Dendritic cell treated with granulocyte-macrophage colony-stimulating factor and Interleukin-4, amounts not matched to agents 40 ng/mL and 50 ng/mL, for 4 days (primary cell): Measurements from ENCODE around the gene NXPH3.
"Not testable (repeated sequence)": the region's sequence is repeated elsewhere in the genome, so short reads cannot be mapped to it uniquely, and the experiment has no call there.

Experiments used
- H3K27ac Mint-ChIP-seq: one replicate; pipeline ENCODE4 v1.8.0; 2022; ENCODE audit warnings: mild to moderate bottlenecking, mixed read lengths
- H3K27me3 Mint-ChIP-seq: one replicate; pipeline ENCODE4 v1.8.0; 2022; ENCODE audit warnings: mild to moderate bottlenecking, mixed read lengths
- H3K36me3 Mint-ChIP-seq: one replicate; pipeline ENCODE4 v1.8.0; 2022; ENCODE audit warnings: low read depth, mixed read lengths
- H3K4me1 Mint-ChIP-seq: one replicate; pipeline ENCODE4 v1.8.0; 2022; ENCODE audit warnings: low read depth, mixed read lengths
- H3K4me3 Mint-ChIP-seq: one replicate; pipeline ENCODE4 v1.8.0; 2022; ENCODE audit warnings: mild to moderate bottlenecking, moderate library complexity, mixed read lengths
- H3K9me3 Mint-ChIP-seq: one replicate; pipeline ENCODE4 v1.8.0; 2022; ENCODE audit warnings: mixed read lengths
- intact Hi-C: fragments of 100-400 bp; cut with micrococcal nuclease; formaldehyde crosslinking; loops from one replicate; pipeline ENCODE4 v1.15.0; 2022

The NXPH3 gene

GRCh38 chr17:49566668-49567071, 9.0 kb upstream of the NXPH3 start:
- intact Hi-C loops = loop anchor here (5.0 kb wide), 2 partner anchors 286 to 431 kb away; partner anchors contain the start of gene DLX3
- Mint-ChIP-seq H3K27me3 (peaks cover 56% of the 10 kb centered on the region), H3K4me1 (peaks cover 30% of the 10 kb centered on the region), H3K9me3 (no peaks in the 10 kb centered on the region), H3K4me3 (no peak overlapping the region), H3K27ac (no peak overlapping the region), H3K36me3 (no peaks in the 10 kb centered on the region)

GRCh38 chr17:49567104-49567521, 8.6 kb upstream of the NXPH3 start:
- intact Hi-C loops = loop anchor here (5.0 kb wide), 2 partner anchors 285 to 430 kb away; partner anchors contain the start of gene DLX3
- H3K36me3 Mint-ChIP-seq = no peaks in the 10 kb centered on the region
- H3K4me3 Mint-ChIP-seq = no peak overlapping the region

GRCh38 chr17:49567871-49568694, 7.6 kb upstream of the NXPH3 start:
- Mint-ChIP-seq H3K9me3 (no peaks in the 10 kb centered on the region), H3K4me1 (peaks cover 36% of the 10 kb centered on the region), H3K27me3 (peaks cover 62% of the 10 kb centered on the region), H3K27ac (peak overlapping the region; percentile 50), H3K4me3 (peak overlapping the region; percentile 68), H3K36me3 (no peaks in the 10 kb centered on the region)
- intact Hi-C loops = loop anchor here (2.0 to 5.0 kb wide), 3 partner anchors 211 to 429 kb away; partner anchors contain the start of gene DLX3

More at GRCh38 chr17:49567104-49567521, 8.6 kb upstream of the NXPH3 start:
- H3K27me3 Mint-ChIP-seq = peaks cover 59% of the 10 kb centered on the region
- peaks cover 32% of the 10 kb centered on the region for H3K4me1 Mint-ChIP-seq
- H3K9me3 Mint-ChIP-seq = no peaks in the 10 kb centered on the region
- no peak overlapping the region for H3K27ac Mint-ChIP-seq

- H3K9me3 Mint-ChIP-seq, H3K36me3 Mint-ChIP-seq, H3K27ac Mint-ChIP-seq, H3K4me3 Mint-ChIP-seq: not testable (repeated sequence)
- Mint-ChIP-seq H3K4me1 (peaks cover 42% of the 10 kb centered on the region), H3K27me3 (peaks cover 66% of the 10 kb centered on the region)
- intact Hi-C loops = loop anchor here (2.0 to 5.0 kb wide), 3 partner anchors 210 to 429 kb away; partner anchors contain the start of gene DLX3
These were observed 7.0 kb upstream of the NXPH3 start for GRCh38 chr17:49568695-49569047.

- no peak overlapping the region for H3K4me3 Mint-ChIP-seq
- H3K27ac Mint-ChIP-seq = no peak overlapping the region
- peaks cover 78% of the 10 kb centered on the region for H3K27me3 Mint-ChIP-seq
- peaks cover 49% of the 10 kb centered on the region for H3K4me1 Mint-ChIP-seq
- H3K36me3 Mint-ChIP-seq = no peaks in the 10 kb centered on the region
- intact Hi-C loops = loop anchor here (1.0 to 10.0 kb wide), 3 partner anchors 64 to 134 kb away; no protein-coding TSS in a partner anchor
- H3K9me3 Mint-ChIP-seq = no peaks in the 10 kb centered on the region
These were observed 5.0 kb upstream of the NXPH3 start for GRCh38 chr17:49570540-49571242.

GRCh38 chr17:49571283-49571682, 4.4 kb upstream of the NXPH3 start:
- Mint-ChIP-seq H3K36me3 (no peaks in the 10 kb centered on the region), H3K27ac (no peak overlapping the region), H3K4me3 (no peak overlapping the region), H3K9me3 (no peaks in the 10 kb centered on the region), H3K4me1 (peaks cover 48% of the 10 kb centered on the region), H3K27me3 (peaks cover 78% of the 10 kb centered on the region)
- intact Hi-C loops = loop anchor here (2.0 to 10.0 kb wide), 2 partner anchors 64 to 134 kb away; no protein-coding TSS in a partner anchor

GRCh38 chr17:49571764-49572163, 3.9 kb upstream of the NXPH3 start:
- peaks cover 47% of the 10 kb centered on the region for H3K4me1 Mint-ChIP-seq
- H3K9me3 Mint-ChIP-seq = no peaks in the 10 kb centered on the region
- peaks cover 78% of the 10 kb centered on the region for H3K27me3 Mint-ChIP-seq
- intact Hi-C loops = loop anchor here (2.0 to 10.0 kb wide), 2 partner anchors 63 to 133 kb away; no protein-coding TSS in a partner anchor
- H3K36me3 Mint-ChIP-seq = no peaks in the 10 kb centered on the region
- no peak overlapping the region for H3K4me3 Mint-ChIP-seq
- H3K27ac Mint-ChIP-seq = no peak overlapping the region

- Mint-ChIP-seq H3K27me3 (peaks cover 78% of the 10 kb centered on the region), H3K4me3 (no peak overlapping the region), H3K9me3 (no peaks in the 10 kb centered on the region), H3K4me1 (peaks cover 48% of the 10 kb centered on the region), H3K36me3 (no peaks in the 10 kb centered on the region), H3K27ac (no peak overlapping the region)
- intact Hi-C loops = loop anchor here (10.0 kb wide), 1 partner anchor 63 kb away; no protein-coding TSS in a partner anchor
These were observed 3.4 kb upstream of the NXPH3 start for GRCh38 chr17:49572226-49572625.

- Mint-ChIP-seq H3K9me3 (no peaks in the 10 kb centered on the region), H3K4me1 (peaks cover 44% of the 10 kb centered on the region), H3K27ac (peak overlapping the region; percentile 22), H3K4me3 (no peak overlapping the region), H3K36me3 (no peaks in the 10 kb centered on the region), H3K27me3 (peaks cover 80% of the 10 kb centered on the region)
- intact Hi-C loops = loop anchor here (10.0 kb wide), 1 partner anchor 62 kb away; no protein-coding TSS in a partner anchor
These were observed 2.8 kb upstream of the NXPH3 start for GRCh38 chr17:49572806-49573420.

GRCh38 chr17:49573510-49574322, 2.0 kb upstream of the NXPH3 start:
- H3K27me3 Mint-ChIP-seq = peaks cover 88% of the 10 kb centered on the region
- intact Hi-C loops = loop anchor here (10.0 kb wide), 1 partner anchor 61 kb away; no protein-coding TSS in a partner anchor
- H3K4me1 Mint-ChIP-seq = peaks cover 38% of the 10 kb centered on the region
- H3K36me3 Mint-ChIP-seq = no peaks in the 10 kb centered on the region
- H3K9me3 Mint-ChIP-seq = no peaks in the 10 kb centered on the region
- H3K4me3 Mint-ChIP-seq = peak overlapping the region; percentile 38
- no peak overlapping the region for H3K27ac Mint-ChIP-seq

- H3K4me1 Mint-ChIP-seq = peaks cover 38% of the 10 kb centered on the region
- no peak overlapping the region for H3K4me3 Mint-ChIP-seq
- H3K9me3 Mint-ChIP-seq = no peaks in the 10 kb centered on the region
- H3K27me3 Mint-ChIP-seq = peaks cover 93% of the 10 kb centered on the region
- H3K27ac Mint-ChIP-seq = no peak overlapping the region
- intact Hi-C loops = loop anchor here (10.0 kb wide), 1 partner anchor 60 kb away; no protein-coding TSS in a partner anchor
- H3K36me3 Mint-ChIP-seq = no peaks in the 10 kb centered on the region
These were observed 1.3 kb upstream of the NXPH3 start for GRCh38 chr17:49574323-49574781.

GRCh38 chr17:49574945-49575678, 559 bp upstream of the NXPH3 start:
- Mint-ChIP-seq H3K9me3 (no peaks in the 10 kb centered on the region), H3K27me3 (peaks cover 91% of the 10 kb centered on the region), H3K27ac (no peak overlapping the region), H3K36me3 (no peaks in the 10 kb centered on the region), H3K4me1 (peaks cover 43% of the 10 kb centered on the region), H3K4me3 (peak overlapping the region; percentile 78)
- intact Hi-C loops = loop anchor here (10.0 kb wide), 1 partner anchor 60 kb away; no protein-coding TSS in a partner anchor
